MM.1S (cell line): Measurements from ENCODE around the gene ATF3.

Source experiments
- CTCF ChIP-seq: fragments of 300-600 bp; sonication (generic); IDR thresholded peaks from 2 replicates; pipeline ENCODE4 v1.5.1; 2016; ENCODE audit warnings: antibody characterized with exemption, low read length, mixed read lengths
- EZH2 ChIP-seq: fragments of 300-600 bp; sonication (generic); optimal IDR thresholded peaks from 2 replicates; pipeline ENCODE3; 2017; ENCODE audit warnings: low read depth, mild to moderate bottlenecking, antibody characterized with exemption, low read length, mixed read lengths

- TF ChIP-seq CTCF (no peak), EZH2 (no peak)
These were observed 25.7 kb downstream of the ATF3 start for GRCh38 chr1:212634252-212634651.
